ENCODE measurements around the gene AFF3. TPM values are rescaled to one million over a fixed set of nuclear protein-coding genes. Genes with fewer than 3 reads are reported as not detected.

AFF3 gene
- polyA plus RNA-seq, 1 donor (not counting 4 experiments of a cell fraction or from before 2014, with no cell fraction given), result not detected

- H4K20me1 ChIP-seq (ENCODE audit: control insufficient read depth, extremely low read depth, insufficient read depth, low read length), result no peaks in the 10 kb centered on the region
- FAIRE-seq, result no peak
- no peak overlapping the region for H3K27ac ChIP-seq (ENCODE audit: control insufficient read depth, insufficient read depth, low read length)
- DNase-seq (ENCODE audit: low read depth, low spot score), result no peak
- H2AFZ ChIP-seq (ENCODE audit: control insufficient read depth, low read length), result no peak overlapping the region
- no peaks in the 10 kb centered on the region for H3K4me1 ChIP-seq (ENCODE audit: control insufficient read depth, extremely low read depth, insufficient read depth, low read length)
- TF ChIP-seq CTCF (optimal IDR thresholded peaks at IDR 0.05 in 1 of 3, IDR thresholded peaks at IDR 0.05 in 1 of 3, conservative IDR thresholded peaks at IDR 0.05 in 1 of 3; ENCODE audit: extremely low read depth in 1 of 3, insufficient read depth in 2 of 3, low read length in 3 of 3) (no peak), EZH2 (IDR thresholded peaks at IDR 0.05; ENCODE audit: low read length) (no peak)
- no peak overlapping the region for H3K9ac ChIP-seq (ENCODE audit: control insufficient read depth, extremely low read depth, insufficient read depth, low read length)
- no peaks in the 10 kb centered on the region for H3K36me3 ChIP-seq (ENCODE audit: control insufficient read depth in 2 of 2, extremely low read depth in 1 of 2, insufficient read depth in 2 of 2, low read length in 2 of 2)
- no peak overlapping the region for H3K4me3 ChIP-seq (ENCODE audit: control insufficient read depth in 2 of 3, extremely low read depth in 1 of 3, insufficient read depth in 2 of 3, low read depth in 1 of 3, low read length in 3 of 3)
- no peak overlapping the region for H3K4me2 ChIP-seq (ENCODE audit: control insufficient read depth, extremely low read depth, insufficient read depth, low read depth, low read length)
- no peaks in the 10 kb centered on the region for H3K79me2 ChIP-seq (ENCODE audit: control insufficient read depth, insufficient read depth, low read length)
- dilution Hi-C loops (cut with MboI; ENCODE audit: extremely low pct_ligation_motif_present, low sequenced_read_pairs), result no loop called here
- H3K27me3 ChIP-seq (ENCODE audit: control insufficient read depth, extremely low read depth, insufficient read depth, low read length), result no peaks in the 10 kb centered on the region
- no peaks in the 10 kb centered on the region for H3K9me1 ChIP-seq (ENCODE audit: control insufficient read depth, extremely low read depth, insufficient read depth, low read length)
- H3K9me3 ChIP-seq (ENCODE audit: control insufficient read depth, low read depth, low read length), result no peaks in the 10 kb centered on the region
Observed at GRCh38 chr2:99545066-99545465, 597.3 kb downstream of the AFF3 start.

- no peak overlapping the region for H3K4me2 ChIP-seq (ENCODE audit: control insufficient read depth, extremely low read depth, insufficient read depth, low read depth, low read length)
Observed at GRCh38 chr2:99544608-99545007, 597.8 kb downstream of the AFF3 start.

More at GRCh38 chr2:99544608-99545007, 597.8 kb downstream of the AFF3 start:
- TF ChIP-seq CTCF (optimal IDR thresholded peaks at IDR 0.05 in 1 of 3, IDR thresholded peaks at IDR 0.05 in 1 of 3, conservative IDR thresholded peaks at IDR 0.05 in 1 of 3; ENCODE audit: extremely low read depth in 1 of 3, insufficient read depth in 2 of 3, low read length in 3 of 3) (no peak), EZH2 (IDR thresholded peaks at IDR 0.05; ENCODE audit: low read length) (no peak)
- Histone ChIP-seq H3K36me3 (ENCODE audit: control insufficient read depth in 2 of 2, extremely low read depth in 1 of 2, insufficient read depth in 2 of 2, low read length in 2 of 2) (no peaks in the 10 kb centered on the region), H3K27ac (ENCODE audit: control insufficient read depth, insufficient read depth, low read length) (no peak overlapping the region), H3K4me1 (ENCODE audit: control insufficient read depth, extremely low read depth, insufficient read depth, low read length) (no peaks in the 10 kb centered on the region), H3K9ac (ENCODE audit: control insufficient read depth, extremely low read depth, insufficient read depth, low read length) (no peak overlapping the region), H3K27me3 (ENCODE audit: control insufficient read depth, extremely low read depth, insufficient read depth, low read length) (no peaks in the 10 kb centered on the region), H3K79me2 (ENCODE audit: control insufficient read depth, insufficient read depth, low read length) (no peaks in the 10 kb centered on the region), H3K4me3 (ENCODE audit: control insufficient read depth in 2 of 3, extremely low read depth in 1 of 3, insufficient read depth in 2 of 3, low read depth in 1 of 3, low read length in 3 of 3) (no peak overlapping the region), H3K9me3 (ENCODE audit: control insufficient read depth, low read depth, low read length) (no peaks in the 10 kb centered on the region), H2AFZ (ENCODE audit: control insufficient read depth, low read length) (no peak overlapping the region), H3K9me1 (ENCODE audit: control insufficient read depth, extremely low read depth, insufficient read depth, low read length) (no peaks in the 10 kb centered on the region), H4K20me1 (ENCODE audit: control insufficient read depth, extremely low read depth, insufficient read depth, low read length) (no peaks in the 10 kb centered on the region)
- FAIRE-seq (no peak), DNase-seq (ENCODE audit: low read depth, low spot score) (no peak)
- dilution Hi-C loops (cut with MboI; ENCODE audit: extremely low pct_ligation_motif_present, low sequenced_read_pairs), result no loop called here

Measured in keratinocyte (primary cell).